Activated naive CD4-positive, alpha-beta T cell treated with anti-CD3 and anti-CD28 coated beads, Interleukin-2, amount 50 U/mL, for 16 hours (primary cell): ENCODE measurements around the gene LRRN2.
"Not testable (repeated sequence)": the region's sequence is repeated elsewhere in the genome, so short reads cannot be mapped to it uniquely, and the experiment has no call there.

ENCODE experiments used
- DNase-seq: peaks from one replicate; pipeline ENCODE4 v3.0.0-alpha.2; 2020

The LRRN2 gene

GRCh38 chr1:204571128-204571527, 114.4 kb downstream of the LRRN2 start:
- no peak for DNase-seq

GRCh38 chr1:204570021-204570420, 115.5 kb downstream of the LRRN2 start:
- not testable (repeated sequence) for DNase-seq

- DNase-seq: no peak
Observed at GRCh38 chr1:204569478-204569877, 116.1 kb downstream of the LRRN2 start.

- no peak for DNase-seq
Observed at GRCh38 chr1:204568576-204569315, 116.8 kb downstream of the LRRN2 start.
